ENCODE data around the gene ZNF136. TPM values are rescaled to one million over a fixed set of nuclear protein-coding genes. Genes with fewer than 3 reads are reported as not detected.

ZNF136 gene
- total RNA-seq, 1 experiment from 2014 or later, result 4.6 TPM

DNA sequence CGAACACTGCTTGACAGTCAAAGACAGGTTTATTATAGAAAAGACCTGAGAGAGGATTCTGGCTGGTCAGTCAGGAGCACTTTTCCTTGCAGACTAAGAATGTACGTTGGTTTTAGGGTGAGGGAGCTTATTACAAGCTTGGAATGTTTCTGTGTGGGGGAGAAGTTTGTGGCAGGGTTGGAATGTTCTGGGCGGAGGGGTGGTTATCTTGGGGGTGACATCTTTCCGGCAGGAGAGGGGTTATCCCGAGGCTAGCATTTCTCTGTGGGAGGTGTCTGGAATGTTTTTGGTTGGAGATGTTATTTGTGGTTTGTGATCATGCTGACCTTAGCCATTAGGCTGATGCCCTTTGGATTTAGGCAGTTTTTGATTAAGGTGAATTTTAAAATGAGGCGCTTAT, 61.8 kb downstream of the ZNF136 start:
- ChIA-PET POLR2A (interaction anchor here (0.7 kb wide), 1 partner anchor 377 kb away, joined by 3 read pairs; no protein-coding TSS in a partner anchor), CTCF (no interaction called here)
- ATAC-seq (no peak), DNase-seq (ENCODE audit: low read depth, low spot score) (no peak)
- in situ Hi-C loops (cut with HindIII; ENCODE audit: low pct_unique_long_range_greater_than_20kb, low sequenced_read_pairs) (no loop called here), intact Hi-C loops (cut with micrococcal nuclease; ENCODE audit: unreplicated experiment) (no loop called here)
- H3K36me3 ChIP-seq (ENCODE audit: control insufficient read depth, insufficient read depth, low read length), result no peaks in the 10 kb centered on the region
- TF ChIP-seq SIN3A (IDR thresholded peaks at IDR 0.05; ENCODE audit: borderline replicate concordance, insufficient read depth, low read depth, low read length), result no peak
- TF ChIP-seq, protein P1, sequence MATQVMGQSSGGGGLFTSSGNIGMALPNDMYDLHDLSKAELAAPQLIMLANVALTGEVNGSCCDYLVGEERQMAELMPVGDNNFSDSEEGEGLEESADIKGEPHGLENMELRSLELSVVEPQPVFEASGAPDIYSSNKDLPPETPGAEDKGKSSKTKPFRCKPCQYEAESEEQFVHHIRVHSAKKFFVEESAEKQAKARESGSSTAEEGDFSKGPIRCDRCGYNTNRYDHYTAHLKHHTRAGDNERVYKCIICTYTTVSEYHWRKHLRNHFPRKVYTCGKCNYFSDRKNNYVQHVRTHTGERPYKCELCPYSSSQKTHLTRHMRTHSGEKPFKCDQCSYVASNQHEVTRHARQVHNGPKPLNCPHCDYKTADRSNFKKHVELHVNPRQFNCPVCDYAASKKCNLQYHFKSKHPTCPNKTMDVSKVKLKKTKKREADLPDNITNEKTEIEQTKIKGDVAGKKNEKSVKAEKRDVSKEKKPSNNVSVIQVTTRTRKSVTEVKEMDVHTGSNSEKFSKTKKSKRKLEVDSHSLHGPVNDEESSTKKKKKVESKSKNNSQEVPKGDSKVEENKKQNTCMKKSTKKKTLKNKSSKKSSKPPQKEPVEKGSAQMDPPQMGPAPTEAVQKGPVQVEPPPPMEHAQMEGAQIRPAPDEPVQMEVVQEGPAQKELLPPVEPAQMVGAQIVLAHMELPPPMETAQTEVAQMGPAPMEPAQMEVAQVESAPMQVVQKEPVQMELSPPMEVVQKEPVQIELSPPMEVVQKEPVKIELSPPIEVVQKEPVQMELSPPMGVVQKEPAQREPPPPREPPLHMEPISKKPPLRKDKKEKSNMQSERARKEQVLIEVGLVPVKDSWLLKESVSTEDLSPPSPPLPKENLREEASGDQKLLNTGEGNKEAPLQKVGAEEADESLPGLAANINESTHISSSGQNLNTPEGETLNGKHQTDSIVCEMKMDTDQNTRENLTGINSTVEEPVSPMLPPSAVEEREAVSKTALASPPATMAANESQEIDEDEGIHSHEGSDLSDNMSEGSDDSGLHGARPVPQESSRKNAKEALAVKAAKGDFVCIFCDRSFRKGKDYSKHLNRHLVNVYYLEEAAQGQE (IDR thresholded peaks at IDR 0.05; ENCODE audit: insufficient read depth in 1 of 2, low read depth in 2 of 2, low read length in 1 of 2), result no peak
- no peak for TF ChIP-seq CTCF (IDR thresholded peaks at IDR 0.05)
- no peak for TF ChIP-seq POLR2AphosphoS5 (IDR thresholded peaks at IDR 0.05; ENCODE audit: low read depth, low read length)
- no peak for TF ChIP-seq TCF7L2 (IDR thresholded peaks at IDR 0.05; ENCODE audit: low read depth, low read length)
- H3K27me3 ChIP-seq (ENCODE audit: control insufficient read depth, insufficient read depth, low read length), result no peaks in the 10 kb centered on the region
- H3K9me3 ChIP-seq (ENCODE audit: control insufficient read depth, insufficient read depth, low read depth, low read length), result peaks cover 7% of the 10 kb centered on the region; the same call in 1 of the 2 replicates
- no TSS peak for BruUV-seq (replicated peaks)
- H3K4me1 ChIP-seq (ENCODE audit: control insufficient read depth, insufficient read depth, low read length), result no peaks in the 10 kb centered on the region
- H3K4me3 ChIP-seq (ENCODE audit: low read depth in 2 of 2, low read length in 2 of 2), result no peak overlapping the region
- H3K27ac ChIP-seq (ENCODE audit: low read length), result no peak overlapping the region

DNA sequence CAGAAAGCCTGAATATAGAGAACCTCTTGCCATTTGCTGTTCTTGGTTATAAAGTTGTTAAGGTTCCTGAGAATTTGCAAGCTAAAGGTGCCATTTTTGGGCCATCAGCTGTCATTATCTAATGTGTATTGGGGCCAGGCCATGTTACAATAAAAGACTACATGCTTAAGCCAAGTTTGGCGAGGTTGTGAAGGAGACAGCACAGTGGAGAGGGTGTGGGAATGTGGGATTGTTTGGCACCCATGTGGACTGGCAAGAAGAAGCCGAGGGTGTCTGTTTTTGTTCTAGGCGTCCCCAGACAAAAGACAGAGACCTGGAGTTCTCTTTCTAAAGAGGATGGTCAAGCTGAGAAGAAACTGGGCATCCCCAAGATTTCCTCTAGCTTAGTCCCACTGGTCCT, 67.1 kb downstream of the ZNF136 start:
- no peak for ATAC-seq
- Histone ChIP-seq H3K27me3 (ENCODE audit: control insufficient read depth, insufficient read depth, low read length) (no peaks in the 10 kb centered on the region), H3K4me1 (ENCODE audit: control insufficient read depth, insufficient read depth, low read length) (no peaks in the 10 kb centered on the region), H3K27ac (ENCODE audit: low read length) (no peak overlapping the region), H3K36me3 (ENCODE audit: control insufficient read depth, insufficient read depth, low read length) (no peaks in the 10 kb centered on the region), H3K9me3 (ENCODE audit: control insufficient read depth, insufficient read depth, low read depth, low read length) (peaks cover 11% of the 10 kb centered on the region; the same call in 1 of the 2 replicates), H3K4me3 (ENCODE audit: low read depth in 2 of 2, low read length in 2 of 2) (no peak overlapping the region)
- TF ChIP-seq TCF7L2 (IDR thresholded peaks at IDR 0.05; ENCODE audit: low read depth, low read length) (no peak), CTCF (IDR thresholded peaks at IDR 0.05) (no peak), SIN3A (IDR thresholded peaks at IDR 0.05; ENCODE audit: borderline replicate concordance, insufficient read depth, low read depth, low read length) (no peak), POLR2AphosphoS5 (IDR thresholded peaks at IDR 0.05; ENCODE audit: low read depth, low read length) (no peak)
- TF ChIP-seq, protein P1 (IDR thresholded peaks at IDR 0.05; ENCODE audit: insufficient read depth in 1 of 2, low read depth in 2 of 2, low read length in 1 of 2), result no peak
- no peak for DNase-seq (ENCODE audit: low read depth, low spot score)
- intact Hi-C loops (cut with micrococcal nuclease; ENCODE audit: unreplicated experiment) (no loop called here), in situ Hi-C loops (cut with HindIII; ENCODE audit: low pct_unique_long_range_greater_than_20kb, low sequenced_read_pairs) (no loop called here)
- ChIA-PET POLR2A (interaction anchor here (0.6 kb wide), 1 partner anchor 9 kb away, joined by 6 read pairs; no protein-coding TSS in a partner anchor), CTCF (no interaction called here)
- BruUV-seq (replicated peaks), result no TSS peak

Data from Panc1 (cell line).